Left lung (tissue), 10 donors: ENCODE results near the gene CHRD. TPM values are rescaled to one million over a fixed set of nuclear protein-coding genes. Genes with fewer than 3 reads are reported as not detected.

Experiments
- ATAC-seq: fragments of 200-7000 bp; cut with Tn5 transposase; one replicate; pipeline ENCODE4 v1.9.1; 2020; ENCODE audit warnings: moderate library complexity
- DNase-seq, 4 donors: peaks; one replicate each; pipeline ENCODE4 v3.0.0-alpha.2; 2013 to 2020
- H3K27ac ChIP-seq, 2 donors: fragments of 200-600 bp; sonication (generic) in 1 of 2; one replicate each; pipeline versions ENCODE4 v1.5.0 to v1.8.0; 2020 to 2021
- H3K27me3 ChIP-seq, 2 donors: fragments of 200-600 bp; sonication (generic) in 1 of 2; one replicate each; pipeline versions ENCODE4 v1.5.0 to v1.8.0; 2020 to 2021
- H3K36me3 ChIP-seq, 2 donors: fragments of 200-600 bp; sonication (generic) in 1 of 2; one replicate each; pipeline versions ENCODE4 v1.5.0 to v1.8.0; 2020 to 2021
- H3K4me1 ChIP-seq, 2 donors: fragments of 200-600 bp; one replicate each; pipeline ENCODE4 v1.8.0; 2021
- H3K4me3 ChIP-seq, 2 donors: fragments of 200-600 bp; sonication (generic) in 1 of 2; one replicate each; pipeline versions ENCODE4 v1.5.0 to v1.8.0; 2020 to 2021; ENCODE audit warnings: mild to moderate bottlenecking in 1 of 2
- H3K9me3 ChIP-seq, 2 donors: fragments of 200-600 bp; sonication (generic) in 1 of 2; one replicate each; pipeline versions ENCODE4 v1.5.0 to v1.8.0; 2020 to 2021
- intact Hi-C, 2 donors: fragments of 100-400 bp; cut with DNase I; formaldehyde crosslinking; loops; one replicate each; pipeline versions ENCODE4 v1.11.2 to v1.14.2; 2022
- polyA plus RNA-seq, 6 donors: library from polyadenylated mRNA; unstranded; fragments of 120-200 nt; gene quantifications; one replicate each; pipeline ENCODE4 v1.2.1, GENCODE V29; 2013; ENCODE audit not compliant: insufficient read length in 6 of 6
- total RNA-seq, 2 donors: library from RNA; stranded (reverse); fragmentation: NEBNext Ultra II Directional; extraction: Animal tissue kit (Norgen Biotek cat#: 25700); gene quantifications; one replicate each; pipeline ENCODE4 v1.2.1, GENCODE V29; 2021
- TF ChIP-seq, protein P1 (sequence below), 2 donors: fragments of 200-600 bp; sonication (generic) in 1 of 2; IDR thresholded peaks; one replicate each; pipeline versions ENCODE4 v1.5.0 to v1.8.0; 2021; ENCODE audit warnings: antibody characterized with exemption in 2 of 2
- donor health status: DM: no; HTN: yes; CAD: no.
- donor health status: DM: no; HTN: no; CAD: no.

The CHRD gene
- total and polyA plus RNA-seq, 8 donors, result 5.6 to 19.0 (median 13.2) TPM

DNA sequence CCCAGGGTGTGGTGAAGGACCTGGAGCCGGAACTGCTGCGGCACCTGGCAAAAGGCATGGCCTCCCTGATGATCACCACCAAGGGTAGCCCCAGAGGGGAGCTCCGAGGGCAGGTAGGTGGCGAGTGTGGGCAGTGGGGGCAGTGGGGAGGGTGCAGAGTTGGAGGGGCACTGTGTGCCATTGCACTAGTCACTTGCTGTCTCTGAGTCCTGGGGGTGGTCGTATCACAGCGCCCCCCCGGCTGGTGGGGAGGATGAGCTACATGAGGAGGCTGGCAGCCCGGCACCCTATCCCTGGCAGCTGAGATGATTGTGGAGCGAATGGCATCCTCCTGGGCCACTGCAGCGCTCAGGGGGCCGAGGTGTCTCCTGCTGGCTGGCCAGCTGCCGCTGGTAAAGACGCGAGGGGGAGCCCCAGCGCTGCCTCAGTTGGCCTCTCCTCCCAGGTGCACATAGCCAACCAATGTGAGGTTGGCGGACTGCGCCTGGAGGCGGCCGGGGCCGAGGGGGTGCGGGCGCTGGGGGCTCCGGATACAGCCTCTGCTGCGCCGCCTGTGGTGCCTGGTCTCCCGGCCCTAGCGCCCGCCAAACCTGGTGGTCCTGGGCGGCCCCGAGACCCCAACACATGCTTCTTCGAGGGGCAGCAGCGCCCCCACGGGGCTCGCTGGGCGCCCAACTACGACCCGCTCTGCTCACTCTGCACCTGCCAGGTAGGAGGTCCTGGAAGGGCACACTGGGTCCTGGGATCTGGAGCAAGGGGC lies 6.4 kb downstream of the CHRD start:
- intact Hi-C loops, result no loop called here

DNA sequence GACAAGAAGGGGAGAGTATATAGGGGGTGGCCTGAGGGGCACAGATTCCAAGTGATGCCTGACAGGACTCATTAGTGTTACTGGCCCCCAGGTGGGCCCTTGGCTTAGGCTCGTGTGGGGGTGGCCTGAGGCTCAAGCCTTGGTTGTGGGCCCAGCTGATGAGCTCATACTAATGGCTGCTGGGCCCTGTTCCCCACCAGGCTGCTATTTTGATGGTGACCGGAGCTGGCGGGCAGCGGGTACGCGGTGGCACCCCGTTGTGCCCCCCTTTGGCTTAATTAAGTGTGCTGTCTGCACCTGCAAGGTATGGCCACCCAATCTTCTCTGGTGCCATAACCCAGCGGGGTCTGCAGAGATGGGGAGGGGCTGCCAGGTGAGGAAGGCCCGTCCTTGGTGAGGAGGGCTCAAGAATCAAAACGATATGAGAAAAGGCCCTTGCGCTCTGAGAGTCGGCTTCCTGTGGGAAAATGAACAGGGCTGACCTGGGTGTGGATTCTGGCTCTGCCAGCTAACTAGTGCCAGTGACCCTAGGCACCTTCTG lies 7.4 kb downstream of the CHRD start:
- Histone ChIP-seq H3K4me3 (no peak overlapping the region), H3K4me1 (no peaks in the 10 kb centered on the region), H3K9me3 (no peaks in the 10 kb centered on the region), H3K36me3 (no peaks in the 10 kb centered on the region), H3K27me3 (peaks cover 0 to 36% of the 10 kb centered on the region in 2 donors), H3K27ac (no peak overlapping the region)
- intact Hi-C loops, result no loop called here
- TF ChIP-seq, protein P1, sequence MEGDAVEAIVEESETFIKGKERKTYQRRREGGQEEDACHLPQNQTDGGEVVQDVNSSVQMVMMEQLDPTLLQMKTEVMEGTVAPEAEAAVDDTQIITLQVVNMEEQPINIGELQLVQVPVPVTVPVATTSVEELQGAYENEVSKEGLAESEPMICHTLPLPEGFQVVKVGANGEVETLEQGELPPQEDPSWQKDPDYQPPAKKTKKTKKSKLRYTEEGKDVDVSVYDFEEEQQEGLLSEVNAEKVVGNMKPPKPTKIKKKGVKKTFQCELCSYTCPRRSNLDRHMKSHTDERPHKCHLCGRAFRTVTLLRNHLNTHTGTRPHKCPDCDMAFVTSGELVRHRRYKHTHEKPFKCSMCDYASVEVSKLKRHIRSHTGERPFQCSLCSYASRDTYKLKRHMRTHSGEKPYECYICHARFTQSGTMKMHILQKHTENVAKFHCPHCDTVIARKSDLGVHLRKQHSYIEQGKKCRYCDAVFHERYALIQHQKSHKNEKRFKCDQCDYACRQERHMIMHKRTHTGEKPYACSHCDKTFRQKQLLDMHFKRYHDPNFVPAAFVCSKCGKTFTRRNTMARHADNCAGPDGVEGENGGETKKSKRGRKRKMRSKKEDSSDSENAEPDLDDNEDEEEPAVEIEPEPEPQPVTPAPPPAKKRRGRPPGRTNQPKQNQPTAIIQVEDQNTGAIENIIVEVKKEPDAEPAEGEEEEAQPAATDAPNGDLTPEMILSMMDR (IDR thresholded peaks at IDR 0.05), result no peak
- ATAC-seq, result no peak
- no peak for DNase-seq

More for the DNA sequence above, 6.4 kb downstream of the CHRD start:
- no peaks in the 10 kb centered on the region for H3K9me3 ChIP-seq
- ATAC-seq (no peak), DNase-seq (no peak)
- peaks cover 9 to 46% of the 10 kb centered on the region in 2 donors for H3K27me3 ChIP-seq
- H3K4me1 ChIP-seq, result peaks cover 5 to 7% of the 10 kb centered on the region in 2 donors
- TF ChIP-seq, protein P1 (IDR thresholded peaks at IDR 0.05), result no peak
- no peaks in the 10 kb centered on the region for H3K36me3 ChIP-seq
- no peak overlapping the region for H3K27ac ChIP-seq
- H3K4me3 ChIP-seq, result no peak overlapping the region

DNA sequence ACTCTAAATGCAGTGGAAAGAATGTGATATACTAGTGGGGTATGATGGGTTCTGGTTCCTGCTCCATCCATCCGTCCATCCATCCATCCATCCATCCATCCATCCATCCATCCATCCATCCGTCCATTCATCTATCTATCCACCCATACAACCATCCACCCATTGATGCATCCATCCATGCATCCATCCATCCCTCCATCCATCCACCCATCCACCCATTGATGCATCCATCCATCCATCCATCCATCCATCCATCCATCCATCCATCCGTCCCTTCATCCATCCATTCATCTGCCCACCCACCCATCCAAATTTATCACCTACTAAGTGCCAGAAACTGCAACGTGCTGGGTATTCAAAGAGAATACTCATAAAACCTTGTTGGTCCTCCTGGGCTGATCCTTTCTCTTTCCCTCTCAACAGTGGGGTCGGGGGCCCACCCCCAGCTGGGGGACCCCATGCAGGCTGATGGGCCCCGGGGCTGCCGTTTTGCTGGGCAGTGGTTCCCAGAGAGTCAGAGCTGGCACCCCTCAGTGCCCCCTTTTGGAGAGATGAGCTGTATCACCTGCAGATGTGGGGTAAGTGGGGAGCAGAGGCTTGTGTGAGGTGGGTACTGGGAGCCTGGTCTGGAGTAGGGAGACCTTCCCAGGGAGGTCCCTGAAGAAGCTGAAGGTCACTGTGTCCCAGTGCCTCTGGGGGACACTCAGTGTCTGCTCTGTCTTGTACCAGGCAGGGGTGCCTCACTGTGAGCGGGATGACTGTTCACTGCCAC lies 8.5 kb downstream of the CHRD start:
- Histone ChIP-seq H3K9me3 (no peaks in the 10 kb centered on the region), H3K27me3 (peaks cover 0 to 25% of the 10 kb centered on the region in 2 donors), H3K36me3 (no peaks in the 10 kb centered on the region), H3K4me1 (no peaks in the 10 kb centered on the region), H3K27ac (no peak overlapping the region), H3K4me3 (no peak overlapping the region)
- TF ChIP-seq, protein P1 (IDR thresholded peaks at IDR 0.05), result no peak
- intact Hi-C loops, result no loop called here
- DNase-seq (peak in 1 of 4 donors; percentile 51), ATAC-seq (no peak)

DNA sequence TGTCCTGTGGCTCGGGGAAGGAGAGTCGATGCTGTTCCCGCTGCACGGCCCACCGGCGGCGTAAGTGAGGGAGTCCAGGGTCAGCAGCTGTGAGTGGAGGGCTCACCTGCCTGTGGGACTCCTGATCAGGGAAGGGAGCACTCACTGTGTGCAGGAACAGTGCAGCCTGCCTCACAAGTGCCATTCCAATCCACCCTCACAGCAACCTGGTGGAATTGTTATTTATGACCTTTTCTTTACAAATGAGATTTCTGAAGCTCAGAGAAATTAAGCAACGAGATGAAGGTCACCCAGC lies 9.0 kb downstream of the CHRD start:
- TF ChIP-seq, protein P1 (IDR thresholded peaks at IDR 0.05), result no peak
- Histone ChIP-seq H3K4me3 (no peak overlapping the region), H3K36me3 (no peaks in the 10 kb centered on the region), H3K27me3 (peaks cover 0 to 24% of the 10 kb centered on the region in 2 donors), H3K9me3 (no peaks in the 10 kb centered on the region), H3K27ac (no peak overlapping the region), H3K4me1 (no peaks in the 10 kb centered on the region)
- ATAC-seq (no peak), DNase-seq (no peak)
- intact Hi-C loops, result no loop called here

DNA sequence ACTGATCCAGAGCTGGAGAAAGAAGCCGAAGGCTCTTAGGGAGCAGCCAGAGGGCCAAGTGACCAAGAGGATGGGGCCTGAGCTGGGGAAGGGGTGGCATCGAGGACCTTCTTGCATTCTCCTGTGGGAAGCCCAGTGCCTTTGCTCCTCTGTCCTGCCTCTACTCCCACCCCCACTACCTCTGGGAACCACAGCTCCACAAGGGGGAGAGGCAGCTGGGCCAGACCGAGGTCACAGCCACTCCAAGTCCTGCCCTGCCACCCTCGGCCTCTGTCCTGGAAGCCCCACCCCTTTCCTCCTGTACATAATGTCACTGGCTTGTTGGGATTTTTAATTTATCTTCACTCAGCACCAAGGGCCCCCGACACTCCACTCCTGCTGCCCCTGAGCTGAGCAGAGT lies 9.5 kb downstream of the CHRD start:
- H3K27me3 ChIP-seq, result peaks cover 0 to 24% of the 10 kb centered on the region in 2 donors
- DNase-seq (peak in 1 of 4 donors; percentile 41), ATAC-seq (no peak)
- TF ChIP-seq, protein P1 (IDR thresholded peaks at IDR 0.05), result no peak
- no peaks in the 10 kb centered on the region for H3K4me1 ChIP-seq
- H3K9me3 ChIP-seq, result no peaks in the 10 kb centered on the region
- H3K27ac ChIP-seq, result no peak overlapping the region
- H3K4me3 ChIP-seq, result no peak overlapping the region
- no peaks in the 10 kb centered on the region for H3K36me3 ChIP-seq
- intact Hi-C loops, result no loop called here
